ENCODE data around the gene ATL2. TPM values are rescaled to one million over a fixed set of nuclear protein-coding genes. Genes with fewer than 3 reads are reported as not detected.
A peak's percentile ranks its signal among the peaks of the same experiment; 100 is the strongest.

ATL2 gene
- total and polyA plus RNA-seq, 2 of the 8 experiments (the other 6 are each of a cell fraction or from before 2014, with no cell fraction given): 38.8 to 84.6 TPM

- no peak for FAIRE-seq
- Histone ChIP-seq H4K8ac (ENCODE audit: extremely low read depth, insufficient read depth, low read length) (peak overlapping the region; percentile 75; the same call in 1 of the 2 replicates), H3K79me2 (ENCODE audit: control insufficient read depth in 1 of 2, insufficient read depth in 2 of 2, low read length in 2 of 2) (peaks cover 0 to 25% of the 10 kb centered on the region in 2 experiments; a peak in 2 of 4 replicates), H2BK20ac (ENCODE audit: low read length) (no peak overlapping the region), H4K5ac (ENCODE audit: insufficient read length, low read depth, low read length) (no peak overlapping the region), H2BK5ac (ENCODE audit: low read depth, low read length) (peak overlapping the region; percentile 80; the same call in 1 of the 2 replicates), H3K9me3 (ENCODE audit: insufficient read depth in 2 of 2, low read depth in 1 of 2, low read length in 1 of 2) (no peaks in the 10 kb centered on the region), H3K23me2 (ENCODE audit: low read depth, low read length) (no peaks in the 10 kb centered on the region), H4K91ac (replicated peaks; ENCODE audit: insufficient read length, low read length) (no peak overlapping the region), H4K20me1 (replicated peaks in 1 of 2; ENCODE audit: control insufficient read depth in 1 of 2, insufficient read depth in 2 of 2, low read length in 2 of 2) (peaks cover 2% of the 10 kb centered on the region in 2 experiments), H2BK15ac (ENCODE audit: low read length) (0 out of 2 replicates have a peak overlapping the region, but pooled peaks have one; percentile 40), H2BK12ac (ENCODE audit: low read depth, low read length) (0 out of 2 replicates have a peak overlapping the region, but pooled peaks have one; percentile 28), H3K27ac (ENCODE audit: low read depth, low read length) (peak overlapping the region; percentile 42; the same call in 1 of the 2 replicates), H2BK120ac (replicated peaks; ENCODE audit: low read depth, low read length) (no peak overlapping the region), H3K4ac (replicated peaks; ENCODE audit: insufficient read length, low read depth, low read length) (no peak overlapping the region), H3K79me1 (ENCODE audit: low read depth, low read length) (peaks cover 4% of the 10 kb centered on the region), H3K14ac (ENCODE audit: insufficient read length) (no peak overlapping the region), H2AK5ac (ENCODE audit: low read depth, low read length) (0 out of 2 replicates have a peak overlapping the region, but pooled peaks have one; percentile 39), H3K18ac (ENCODE audit: extremely low read depth, low read length) (no peak overlapping the region), H3K27me3 (replicated peaks in 1 of 4; ENCODE audit: control insufficient read depth in 3 of 4, extremely low read depth in 1 of 4, insufficient read depth in 3 of 4, low read length in 3 of 4) (no peaks in the 10 kb centered on the region), H3K36me3 (ENCODE audit: control insufficient read depth in 2 of 4, insufficient read depth in 4 of 4, low read length in 3 of 4) (peaks cover 6 to 40% (median 18%) of the 10 kb centered on the region in 4 experiments; a peak in 7 of 8 replicates), H3K9ac (replicated peaks in 1 of 4; ENCODE audit: extremely low read depth in 1 of 4, low read depth in 3 of 4, low read length in 3 of 4) (no peak overlapping the region), H3K56ac (replicated peaks; ENCODE audit: insufficient read length, low read depth, low read length) (no peak overlapping the region), H3K4me3 (ENCODE audit: extremely low read depth in 1 of 4, insufficient read depth in 2 of 4, low read depth in 3 of 4, low read length in 4 of 4) (no peak overlapping the region), H3K23ac (ENCODE audit: insufficient read length) (no peak overlapping the region), H3K4me2 (ENCODE audit: insufficient read depth in 1 of 2, low read depth in 2 of 2, low read length in 2 of 2) (0 out of 4 replicates have a peak overlapping the region, but pooled peaks of 1 of the 2 experiments have one; percentile 36), H2AFZ (ENCODE audit: low read length) (no peak overlapping the region), H3K4me1 (replicated peaks in 1 of 4; ENCODE audit: control insufficient read depth in 3 of 4, insufficient read depth in 4 of 4, low read length in 3 of 4) (peaks cover 1 to 12% (median 7%) of the 10 kb centered on the region in 4 experiments)
- TF ChIP-seq ASH2L (IDR thresholded peaks at IDR 0.05; ENCODE audit: low read length): peak; percentile 35
- TF ChIP-seq NANOG (IDR thresholded peaks at IDR 0.05; ENCODE audit: insufficient read depth, low read depth, low read length, poor library complexity, severe bottlenecking): no peak
- no peak for TF ChIP-seq TBP (IDR thresholded peaks at IDR 0.05; ENCODE audit: low read depth, low read length)
- peak; percentile 79 for TF ChIP-seq MAX (IDR thresholded peaks at IDR 0.05)
- no peak for TF ChIP-seq SRF (IDR thresholded peaks at IDR 0.05; ENCODE audit: low read depth, low read length)
- no peak for TF ChIP-seq GABPA (IDR thresholded peaks at IDR 0.05; ENCODE audit: borderline replicate concordance, insufficient read depth, low read length)
- CTCF ChIA-PET (ENCODE audit: partially characterized antibody): no interaction called here
- DNase-seq (ENCODE audit: low read depth in 1 of 2, low spot score in 2 of 2): no peak
- POLR2A ChIA-PET (ENCODE audit: partially characterized antibody): interaction anchor here (1.3 kb wide), 1 partner anchor 15 kb away, joined by 3 read pairs; no protein-coding TSS in a partner anchor
- 79% methylated on average over 3 of the region's 3 CpGs; no CpG with 5 or more reads in 1 of the 2 experiments for WGBS, 2 experiments (ENCODE audit: extremely low coverage in 1 of 2, insufficient coverage in 1 of 2, insufficient read length in 1 of 2, insufficient replicate concordance in 2 of 2, low coverage in 1 of 2, low lambda C conversion rate in 2 of 2, missing lambda C conversion rate in 1 of 2)
Observed at GRCh38 chr2:38301340-38301968, 75.6 kb downstream of the ATL2 start.

Measured in H1 (cell line).